NB4 (cell line): ENCODE results near the gene FTO.

ENCODE experiments used
- DNase-seq: peaks from one replicate; pipeline ENCODE4 v3.0.0; 2010; ENCODE audit warnings: low read depth
- H3K4me3 ChIP-seq: one replicate; pipeline ENCODE4 v1.5.1; 2011; ENCODE audit warnings: mild to moderate bottlenecking, low read depth, low read length, moderate library complexity
- CTCF ChIP-seq: IDR thresholded peaks from one replicate; pipeline ENCODE4 v1.5.1; 2012; ENCODE audit warnings: low read depth, low read length
- MAX ChIP-seq: IDR thresholded peaks from 2 replicates; pipeline ENCODE4 v1.6.1; 2011; ENCODE audit warnings: low read depth, low read length
- MYC ChIP-seq: IDR thresholded peaks from 2 replicates; pipeline ENCODE4 v1.6.1; 2011; ENCODE audit warnings: low read depth, low read length
- POLR2A ChIP-seq: IDR thresholded peaks from 2 replicates; pipeline ENCODE4 v1.6.1; 2011; ENCODE audit warnings: mild to moderate bottlenecking; ENCODE audit not compliant: insufficient read length; ENCODE audit errors: extremely low read depth

FTO gene

GRCh38 chr16:53973021-53973420, 269.1 kb downstream of the FTO start:
- DNase-seq = no peak
- TF ChIP-seq MAX (no peak), MYC (no peak), POLR2A (no peak), CTCF (no peak)
- H3K4me3 ChIP-seq = no peak overlapping the region

GRCh38 chr16:53974484-53975080, 270.6 kb downstream of the FTO start:
- no peak overlapping the region for H3K4me3 ChIP-seq
- no peak for DNase-seq
- no peak for TF ChIP-seq MYC
- no peak for TF ChIP-seq MAX

- TF ChIP-seq MAX = no peak
- no peak for TF ChIP-seq MYC
- TF ChIP-seq CTCF = no peak
- TF ChIP-seq POLR2A = no peak
- no peak for DNase-seq
- no peak overlapping the region for H3K4me3 ChIP-seq
Observed at GRCh38 chr16:53980675-53981074, 276.7 kb downstream of the FTO start.

GRCh38 chr16:53982631-53983042, 278.7 kb downstream of the FTO start:
- TF ChIP-seq CTCF (no peak), MAX (no peak), MYC (no peak)
- no peak for DNase-seq
- H3K4me3 ChIP-seq = no peak overlapping the region

GRCh38 chr16:53984936-53985335, 281.0 kb downstream of the FTO start:
- DNase-seq = no peak
- H3K4me3 ChIP-seq = no peak overlapping the region
- TF ChIP-seq CTCF (no peak), MYC (no peak), MAX (no peak), POLR2A (no peak)

GRCh38 chr16:53985861-53986260, 281.9 kb downstream of the FTO start:
- TF ChIP-seq MYC (no peak), CTCF (no peak), POLR2A (no peak), MAX (no peak)
- H3K4me3 ChIP-seq = no peak overlapping the region
- no peak for DNase-seq
